HG02885 (cell line): ENCODE data around the gene TMPRSS11E.
"Not testable (repeated sequence)": the region's sequence is repeated elsewhere in the genome, so short reads cannot be mapped to it uniquely, and the experiment has no call there.

Source experiments
- ATAC-seq: cut with Tn5 transposase; IDR thresholded peaks from one replicate; pipeline ENCODE4 v1.9.1; 2021; ENCODE audit warnings: mild to moderate bottlenecking; ENCODE audit not compliant: unreplicated experiment, poor library complexity

TMPRSS11E gene

GRCh38 chr4:68542742-68543141 lies 95.5 kb downstream of the TMPRSS11E start:
- ATAC-seq = not testable (repeated sequence)
